Loucy (cell line): Measurements from ENCODE around the gene ACADSB.

ENCODE experiments used
- H2AFZ ChIP-seq: fragments of 200-600 bp; sonication (generic); 2 replicates; pipeline ENCODE4 v1.6.0; 2016; ENCODE audit warnings: antibody characterized with exemption, mild to moderate bottlenecking, low read length, moderate library complexity
- H3F3A ChIP-seq: fragments of 200-600 bp; 2 replicates; pipeline ENCODE4 v1.6.0; 2016; ENCODE audit warnings: antibody characterized with exemption, low read depth, mild to moderate bottlenecking
- H3K27me3 ChIP-seq: fragments of 200-600 bp; sonication (generic); 2 replicates; pipeline ENCODE4 v1.6.1; 2014; ENCODE audit warnings: low read length, mild to moderate bottlenecking; ENCODE audit not compliant: insufficient read depth, poor library complexity, severe bottlenecking
- H3K36me3 ChIP-seq: fragments of 200-600 bp; sonication (generic); 2 replicates; pipeline ENCODE4 v1.6.1; 2016; ENCODE audit warnings: low read length; ENCODE audit not compliant: insufficient read depth
- H3K4me1 ChIP-seq: fragments of 200-600 bp; sonication (generic); 2 replicates; pipeline ENCODE4 v1.5.1; 2014; ENCODE audit warnings: low read length, mild to moderate bottlenecking; ENCODE audit not compliant: insufficient read depth, poor library complexity, severe bottlenecking
- H3K4me2 ChIP-seq: fragments of 200-600 bp; sonication (generic); 2 replicates; pipeline ENCODE4 v1.6.0; 2014; ENCODE audit warnings: antibody characterized with exemption, low read length, low read depth, mild to moderate bottlenecking; ENCODE audit not compliant: poor library complexity, severe bottlenecking
- H3K4me3 ChIP-seq: fragments of 200-600 bp; sonication (generic); 2 replicates; pipeline ENCODE4 v1.5.1; 2014; ENCODE audit warnings: low read length, mild to moderate bottlenecking, mixed read lengths; ENCODE audit not compliant: poor library complexity, severe bottlenecking
- H3K79me2 ChIP-seq: fragments of 200-600 bp; sonication (generic); 2 replicates; pipeline ENCODE4 v1.6.1; 2014; ENCODE audit warnings: low read length; ENCODE audit not compliant: insufficient read depth
- H3K9ac ChIP-seq: fragments of 200-600 bp; sonication (generic); 2 replicates; pipeline ENCODE4 v1.6.0; 2014; ENCODE audit warnings: mild to moderate bottlenecking, low read depth, low read length, moderate library complexity; ENCODE audit not compliant: poor library complexity, severe bottlenecking
- H3K9me2 ChIP-seq: fragments of 200-600 bp; sonication (generic); replicated peaks from 2 replicates; pipeline ENCODE4 v1.6.1; 2016; ENCODE audit warnings: low read depth, low read length, mixed read lengths
- H3K9me3 ChIP-seq: fragments of 200-600 bp; sonication (generic); 2 replicates; pipeline ENCODE4 v1.6.1; 2014; ENCODE audit warnings: mild to moderate bottlenecking, antibody characterized with exemption, low read length, low read depth; ENCODE audit not compliant: insufficient read depth
- H4K20me1 ChIP-seq: fragments of 200-600 bp; sonication (generic); 2 replicates; pipeline ENCODE4 v1.6.0; 2014; ENCODE audit warnings: antibody characterized with exemption, low read length, mild to moderate bottlenecking; ENCODE audit not compliant: insufficient read depth, poor library complexity, severe bottlenecking
- CTCF ChIP-seq: fragments of 200-600 bp; sonication (generic); conservative IDR thresholded peaks from 2 replicates; pipeline ENCODE4 v1.5.1; 2014; ENCODE audit warnings: mild to moderate bottlenecking, antibody characterized with exemption, low read length
- EZH2phosphoT487 ChIP-seq: fragments of 200-600 bp; IDR thresholded peaks from 2 replicates; pipeline ENCODE4 v1.6.1; 2018; ENCODE audit warnings: antibody characterized with exemption, mild to moderate bottlenecking, moderate library complexity, borderline replicate concordance

Gene ACADSB

GRCh38 chr10:122968698-122969097 lies 40.1 kb upstream of the ACADSB start:
- no peak overlapping the region for H3K4me3 ChIP-seq
- H3K27me3 ChIP-seq, result no peaks in the 10 kb centered on the region
- no peak overlapping the region for H2AFZ ChIP-seq
- no peaks in the 10 kb centered on the region for H3K9me2 ChIP-seq
- H3K79me2 ChIP-seq, result no peaks in the 10 kb centered on the region
- no peak overlapping the region for H3K9ac ChIP-seq
- H3K9me3 ChIP-seq, result peaks cover 14% of the 10 kb centered on the region; the same call in 1 of the 2 replicates
- TF ChIP-seq EZH2phosphoT487, result no peak
- no peak for TF ChIP-seq CTCF
- H3K4me1 ChIP-seq, result no peaks in the 10 kb centered on the region
- no peaks in the 10 kb centered on the region for H3F3A ChIP-seq
- 0 out of 2 replicates have a peak, but pooled peaks cover 9% of the 10 kb centered on the region for H3K36me3 ChIP-seq
- no peak overlapping the region for H3K4me2 ChIP-seq
- H4K20me1 ChIP-seq, result no peaks in the 10 kb centered on the region

- Histone ChIP-seq H2AFZ (no peak overlapping the region), H3K4me2 (no peak overlapping the region), H3K9ac (no peak overlapping the region), H3K36me3 (no peaks in the 10 kb centered on the region), H3K9me3 (no peaks in the 10 kb centered on the region), H3K79me2 (no peaks in the 10 kb centered on the region), H4K20me1 (no peaks in the 10 kb centered on the region), H3K4me3 (no peak overlapping the region), H3K9me2 (no peaks in the 10 kb centered on the region), H3F3A (no peaks in the 10 kb centered on the region), H3K4me1 (no peaks in the 10 kb centered on the region), H3K27me3 (no peaks in the 10 kb centered on the region)
- TF ChIP-seq CTCF (no peak), EZH2phosphoT487 (no peak)
These were observed 34.8 kb upstream of the ACADSB start for GRCh38 chr10:122974023-122974422.

GRCh38 chr10:122974543-122975064 lies 34.2 kb upstream of the ACADSB start:
- Histone ChIP-seq H3K9ac (no peak overlapping the region), H3K79me2 (no peaks in the 10 kb centered on the region), H3K4me2 (no peak overlapping the region), H3K27me3 (no peaks in the 10 kb centered on the region), H2AFZ (no peak overlapping the region), H3K9me2 (no peaks in the 10 kb centered on the region), H3K4me1 (peaks cover 1% of the 10 kb centered on the region), H3K9me3 (no peaks in the 10 kb centered on the region), H3K36me3 (no peaks in the 10 kb centered on the region), H3K4me3 (no peak overlapping the region), H4K20me1 (no peaks in the 10 kb centered on the region), H3F3A (no peaks in the 10 kb centered on the region)
- no peak for TF ChIP-seq EZH2phosphoT487
- no peak for TF ChIP-seq CTCF
